Measurements from ENCODE around the gene HECW1.
"Not testable (repeated sequence)": the region's sequence is repeated elsewhere in the genome, so short reads cannot be mapped to it uniquely, and the experiment has no call there.

Gene HECW1

DNA sequence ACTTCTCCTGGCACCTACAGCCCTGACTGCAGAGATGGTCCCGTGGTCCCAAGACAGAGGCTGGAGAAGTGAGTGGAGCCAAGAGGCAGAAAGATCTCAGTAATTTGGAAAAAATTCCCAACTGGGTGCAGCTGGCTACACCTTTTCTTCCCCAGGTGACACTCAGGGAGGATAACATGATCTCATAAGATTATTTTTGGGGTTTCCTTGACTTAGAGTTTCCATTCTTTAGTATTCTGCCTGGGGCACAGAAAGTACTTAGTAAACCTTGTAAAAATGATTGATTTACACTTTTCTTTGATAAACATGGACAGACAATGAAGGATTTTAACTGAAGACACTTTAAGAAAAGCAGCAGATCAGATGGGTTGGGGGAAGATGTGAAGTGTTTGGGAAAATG, 38.6 kb downstream of the HECW1 start:
- DNase-seq: no peak

- DNase-seq: no peak
Measured at GRCh38 chr7:43152696-43153095, 40.2 kb downstream of the HECW1 start.

GRCh38 chr7:43155636-43156035, 43.2 kb downstream of the HECW1 start:
- DNase-seq: no peak

DNA sequence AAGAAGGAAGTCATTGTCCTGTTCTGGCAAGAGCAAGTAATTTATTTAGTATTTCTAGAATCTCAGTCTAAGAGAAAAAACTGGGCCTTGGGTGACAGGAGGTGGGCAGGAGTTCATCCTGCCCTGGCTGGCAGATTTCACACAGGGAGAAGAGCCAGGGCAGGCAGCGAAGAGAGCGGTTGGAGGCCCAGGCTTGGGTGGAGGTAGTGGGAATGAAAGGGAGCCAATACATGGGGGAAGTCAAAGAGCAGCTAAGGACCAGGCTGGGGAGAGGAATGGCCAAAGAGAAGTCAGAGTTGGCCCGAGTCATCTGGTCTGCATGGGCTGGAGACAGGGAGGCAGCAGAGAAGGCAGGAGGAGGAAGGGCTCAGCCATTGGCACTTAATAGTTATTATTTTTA, 51.4 kb downstream of the HECW1 start:
- no peak for DNase-seq

GRCh38 chr7:43164757-43165156, 52.3 kb downstream of the HECW1 start:
- peak in 1 of 2 donors; percentile 7 for DNase-seq

DNA sequence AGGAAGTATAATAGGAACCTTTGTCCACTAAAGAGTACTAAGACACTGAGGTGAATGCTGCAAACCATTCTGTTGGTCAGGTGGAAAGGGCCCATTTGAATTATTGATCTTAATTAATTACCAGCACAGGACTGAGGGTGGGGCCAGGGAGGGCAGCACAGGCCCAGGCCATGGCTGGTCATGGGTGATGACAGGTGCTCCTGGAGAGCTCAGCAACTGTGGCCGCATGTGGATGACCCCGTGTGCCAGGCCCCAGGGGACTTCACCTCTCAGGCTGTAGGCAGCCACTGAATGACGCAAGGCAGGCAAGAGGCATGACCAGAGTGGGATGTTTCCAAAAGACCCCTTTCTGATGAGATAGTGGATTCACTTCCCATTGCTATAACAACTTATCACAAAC, 54.2 kb downstream of the HECW1 start:
- DNase-seq: no peak

DNA sequence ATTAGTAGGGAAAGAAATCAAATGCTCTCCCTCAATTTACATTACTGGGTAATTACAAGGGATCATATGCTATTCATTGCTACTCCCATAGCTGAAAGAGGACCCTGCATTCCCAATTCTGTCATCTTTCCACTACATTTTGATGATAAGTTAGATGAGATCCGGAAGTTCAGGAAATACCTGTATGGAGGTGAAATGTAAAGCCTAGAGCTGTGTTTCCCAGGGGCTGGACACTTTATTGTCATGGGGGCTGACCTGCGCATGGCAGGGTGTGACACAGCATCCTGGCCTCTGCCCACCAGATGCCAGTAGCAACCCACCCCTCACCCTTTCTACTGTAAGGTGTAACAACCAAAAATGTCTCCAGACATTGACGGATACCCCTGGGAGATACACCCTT, 56.6 kb downstream of the HECW1 start:
- no peak for DNase-seq

DNA sequence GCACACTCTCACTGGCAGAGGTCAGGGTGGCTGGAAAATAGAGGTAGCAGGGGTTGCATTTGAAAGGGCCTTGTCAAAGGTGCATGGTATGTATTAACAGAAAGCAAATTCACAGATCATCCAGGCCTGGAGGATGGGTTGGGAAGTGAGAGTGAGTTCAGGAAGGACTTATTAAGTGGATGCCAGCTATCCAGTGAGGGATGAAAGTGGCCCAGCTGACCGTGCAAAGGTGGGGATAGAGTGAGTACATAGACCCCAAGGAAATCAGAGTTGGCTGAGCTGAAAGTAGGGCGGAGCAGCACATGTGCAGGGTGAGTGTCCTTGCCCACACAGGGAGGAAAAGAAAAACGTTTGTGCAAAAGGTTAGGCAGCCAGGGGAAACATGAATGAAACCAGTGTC, 58.1 kb downstream of the HECW1 start:
- DNase-seq: no peak

DNA sequence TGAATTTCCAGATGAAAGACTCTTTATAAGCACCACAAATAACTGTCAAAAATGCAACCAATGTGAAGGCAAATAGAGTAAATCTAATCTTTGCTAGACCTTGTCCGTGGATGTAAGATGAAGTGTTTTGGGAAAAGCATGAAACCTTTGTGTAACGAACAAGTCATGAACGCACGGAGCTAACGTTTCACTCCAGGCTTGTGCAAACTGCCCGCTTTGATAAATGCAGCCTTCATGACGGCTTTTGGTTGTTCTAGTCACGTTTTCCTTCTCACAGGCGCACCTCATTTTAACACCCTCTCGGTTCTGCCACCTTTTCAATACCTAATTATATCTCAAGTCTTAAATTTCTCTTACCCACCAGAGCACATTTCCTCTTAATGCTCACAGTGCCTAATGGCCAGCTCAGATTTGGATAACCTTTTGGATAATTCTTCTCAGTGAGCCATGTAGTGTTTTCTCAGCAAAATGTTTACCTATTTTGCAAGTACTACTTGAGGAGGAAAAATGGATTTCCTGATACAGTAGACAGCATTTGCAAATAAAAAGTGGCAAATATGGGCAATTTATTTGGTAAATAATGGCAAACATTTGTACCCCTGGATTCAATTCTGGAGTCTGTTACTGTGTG, 63.2 kb downstream of the HECW1 start:
- no peak for DNase-seq

DNA sequence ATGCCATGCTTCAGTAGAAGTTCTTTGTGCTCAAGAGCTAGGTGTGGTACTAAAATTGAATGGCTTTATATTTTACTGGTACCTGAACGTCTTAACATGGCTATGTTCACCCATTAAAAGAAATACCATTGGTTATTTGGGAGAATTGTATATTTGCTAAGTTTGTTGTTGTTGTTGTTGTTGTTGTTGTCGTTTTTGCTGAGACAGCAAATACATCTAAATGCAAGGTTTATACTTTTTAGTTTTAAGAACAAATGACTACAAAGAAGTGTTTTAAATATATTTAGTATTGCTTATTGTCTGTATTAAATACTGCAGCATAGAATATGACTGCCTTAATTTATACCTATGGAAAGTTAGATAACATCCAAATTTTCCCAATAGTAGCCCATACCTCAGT, 66.9 kb downstream of the HECW1 start:
- no peak for DNase-seq

- DNase-seq: no peak
Measured at GRCh38 chr7:43192806-43193460, 80.5 kb downstream of the HECW1 start.

DNA sequence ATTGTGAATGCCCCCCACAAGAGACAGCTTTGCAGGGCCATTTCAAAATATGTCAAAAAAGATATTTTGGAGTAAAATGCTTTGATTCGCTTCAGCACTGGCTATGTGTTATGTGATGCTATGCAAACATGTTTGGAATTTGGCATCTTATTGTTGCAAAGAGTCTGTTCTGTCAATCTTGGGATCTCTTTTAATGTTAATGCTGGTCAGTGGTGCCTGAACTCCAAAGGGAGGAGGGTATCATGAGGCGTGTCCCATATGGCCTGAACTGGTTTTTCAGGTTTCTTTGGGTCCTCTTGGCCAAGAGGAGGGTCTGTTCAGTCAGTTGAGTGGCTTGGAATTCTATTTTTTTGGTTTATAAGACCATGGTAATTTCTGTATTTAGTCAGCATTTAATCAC, 81.4 kb downstream of the HECW1 start:
- DNase-seq: no peak

DNA sequence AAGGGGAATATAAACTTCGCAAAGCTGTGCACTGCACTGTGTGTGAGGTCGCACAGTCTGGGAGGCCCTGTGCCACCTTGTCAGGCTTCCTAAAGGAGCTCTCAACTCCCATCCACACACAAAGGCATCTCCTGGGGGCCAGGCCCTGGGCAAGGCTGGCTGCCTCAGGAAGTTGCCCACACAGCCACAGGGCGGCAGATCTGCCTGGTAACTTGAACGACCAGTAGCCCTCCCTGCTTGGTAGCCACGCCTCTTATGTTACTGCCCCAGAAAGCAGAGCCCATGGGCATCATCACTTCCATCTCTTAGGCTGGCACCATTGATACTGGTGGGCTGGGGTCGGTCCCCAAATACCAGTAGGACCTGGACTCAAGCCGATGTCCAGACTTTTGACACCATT, 82.8 kb downstream of the HECW1 start:
- no peak for DNase-seq

DNA sequence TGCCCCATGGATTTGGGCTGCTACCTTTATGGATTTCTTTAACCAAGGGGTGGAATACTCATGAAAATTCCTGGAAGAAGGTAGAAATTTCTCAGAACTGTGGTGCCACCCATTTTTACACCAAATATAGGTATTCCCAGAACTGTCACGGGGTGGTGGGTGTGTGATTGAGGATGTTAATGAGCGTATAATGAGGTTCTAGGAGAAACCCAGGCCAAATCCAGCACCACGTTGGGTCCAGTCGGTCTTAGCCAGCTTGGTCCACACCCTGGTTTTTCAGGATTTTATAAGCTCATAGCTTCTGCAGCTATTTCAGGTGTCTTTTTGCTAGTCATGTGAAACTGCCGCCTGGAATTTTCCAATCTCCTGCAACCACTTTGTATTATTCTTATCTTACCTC, 83.3 kb downstream of the HECW1 start:
- DNase-seq: no peak

DNA sequence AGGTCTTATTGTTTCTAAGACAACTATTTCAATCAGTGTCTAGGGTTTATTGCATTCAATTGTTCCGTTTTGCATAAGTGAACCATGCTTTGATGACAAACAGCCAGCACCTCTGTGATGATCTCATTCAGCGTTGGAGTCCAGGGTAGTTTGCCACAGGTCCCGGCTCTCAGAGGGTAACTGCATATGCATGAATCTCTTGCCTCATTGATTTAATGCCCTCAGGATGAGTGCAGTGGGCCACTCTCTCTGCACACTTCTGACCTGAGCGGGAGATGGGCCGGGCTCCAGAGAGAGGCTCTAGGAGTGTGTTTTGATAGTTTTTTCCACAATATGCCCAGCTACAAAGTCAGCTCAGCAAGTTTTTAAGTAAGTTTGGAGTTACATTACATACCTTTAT, 83.9 kb downstream of the HECW1 start:
- no peak for DNase-seq

DNA sequence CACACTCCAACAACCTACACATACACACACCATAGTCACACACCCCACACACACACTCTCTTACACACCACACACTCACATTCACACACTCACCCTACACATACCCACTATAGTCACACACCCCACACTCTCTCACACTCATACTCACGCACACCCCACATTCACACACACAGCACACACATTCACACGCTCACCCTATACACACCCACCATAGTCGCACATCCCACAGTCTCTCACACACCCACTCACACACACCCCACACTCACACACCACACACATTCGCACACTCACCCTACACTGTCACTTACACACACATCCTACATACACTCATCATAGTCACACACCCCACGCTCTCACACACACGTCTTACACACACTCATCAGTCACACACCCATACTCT, 85.6 kb downstream of the HECW1 start:
- no peak for DNase-seq

- DNase-seq: no peak
Measured at GRCh38 chr7:43198599-43199090, 86.2 kb downstream of the HECW1 start.

DNA sequence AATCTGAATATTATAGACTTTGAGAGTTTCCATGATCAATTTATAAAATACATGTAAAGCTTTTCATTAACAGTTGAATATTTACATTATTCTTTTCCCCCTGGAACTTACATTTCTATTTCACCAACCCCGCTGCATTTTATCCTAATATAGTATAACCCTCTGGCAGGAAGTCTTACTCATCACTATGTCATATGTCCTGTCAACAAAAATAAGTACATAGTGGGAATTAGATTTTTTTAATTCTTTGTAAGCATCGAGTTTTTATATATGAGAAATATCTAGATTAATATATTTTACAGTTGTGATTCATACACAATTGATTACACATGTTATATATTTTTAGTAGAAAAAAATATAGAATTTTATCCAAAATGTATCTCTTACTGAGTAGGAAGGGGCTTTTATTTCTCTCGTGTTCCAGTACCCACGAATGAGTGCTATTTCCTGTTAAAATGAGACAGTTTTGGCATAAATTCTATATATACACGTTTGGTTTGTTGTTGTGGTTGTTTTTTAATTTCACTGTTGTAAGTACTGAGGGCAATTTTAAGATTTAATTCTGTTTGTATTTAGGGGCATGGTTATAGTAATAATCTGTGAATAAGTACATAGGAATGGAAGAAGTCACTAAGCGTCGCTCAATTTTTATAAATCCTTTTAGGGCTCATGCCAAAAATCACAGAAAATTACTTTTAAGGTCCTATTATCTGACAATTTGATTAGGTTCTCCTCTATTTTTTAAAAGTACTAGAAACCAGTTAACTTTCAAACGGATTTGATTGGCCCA, 87.1 kb downstream of the HECW1 start:
- DNase-seq: no peak

- no peak for DNase-seq
Measured at GRCh38 chr7:43201912-43202311, 89.5 kb downstream of the HECW1 start.

- no peak for DNase-seq
Measured at GRCh38 chr7:43204081-43204480, 91.6 kb downstream of the HECW1 start.

DNA sequence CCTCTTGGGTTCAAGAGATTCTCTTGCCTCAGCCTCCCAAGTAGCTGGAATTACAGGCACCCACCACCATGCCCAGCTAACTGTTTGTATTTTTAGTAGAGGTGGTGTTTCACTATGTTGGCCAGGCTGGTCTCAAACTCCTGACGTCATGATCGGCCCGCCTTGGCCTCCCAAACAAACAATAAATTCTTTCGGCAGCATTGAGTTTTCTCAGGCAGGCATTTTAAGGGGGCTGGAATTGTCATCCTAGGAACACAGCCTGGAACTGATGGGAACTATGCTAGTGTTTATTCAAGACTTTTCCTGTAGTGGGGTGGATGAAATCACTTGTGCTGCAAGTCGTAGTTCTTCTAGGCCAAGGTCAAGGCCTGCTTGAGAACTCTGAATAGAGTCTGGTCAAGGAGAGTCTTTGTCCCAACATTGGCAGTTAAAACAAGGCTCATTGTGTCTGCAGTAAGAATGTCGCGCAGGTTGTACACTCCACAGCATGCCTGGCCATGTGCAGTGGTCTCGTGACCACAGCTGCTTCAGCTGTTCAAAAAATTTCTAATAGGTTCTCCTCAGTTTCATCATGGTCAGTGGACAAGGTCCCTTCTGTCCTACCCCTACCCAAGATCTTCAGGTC, 92.8 kb downstream of the HECW1 start:
- DNase-seq: no peak

DNA sequence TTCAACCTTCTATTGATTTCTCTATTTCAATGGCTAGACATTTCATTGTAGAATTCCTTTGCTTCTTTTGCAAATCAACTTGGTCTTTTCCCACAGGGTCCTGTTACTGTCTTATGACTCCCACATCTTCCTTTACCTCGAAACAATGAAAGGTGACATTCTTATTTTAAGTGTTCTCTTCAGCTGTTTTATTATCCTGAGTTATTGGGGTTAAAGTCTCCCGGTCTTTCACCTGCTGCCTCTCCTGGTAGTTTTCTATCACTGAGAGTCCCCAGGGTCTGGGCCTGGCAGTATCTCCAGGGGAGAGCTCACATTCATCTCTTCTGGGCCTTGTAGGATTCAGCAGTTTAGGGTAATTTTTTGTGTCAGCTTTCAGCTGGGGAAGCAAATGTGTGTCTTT, 95.8 kb downstream of the HECW1 start:
- no peak for DNase-seq

DNA sequence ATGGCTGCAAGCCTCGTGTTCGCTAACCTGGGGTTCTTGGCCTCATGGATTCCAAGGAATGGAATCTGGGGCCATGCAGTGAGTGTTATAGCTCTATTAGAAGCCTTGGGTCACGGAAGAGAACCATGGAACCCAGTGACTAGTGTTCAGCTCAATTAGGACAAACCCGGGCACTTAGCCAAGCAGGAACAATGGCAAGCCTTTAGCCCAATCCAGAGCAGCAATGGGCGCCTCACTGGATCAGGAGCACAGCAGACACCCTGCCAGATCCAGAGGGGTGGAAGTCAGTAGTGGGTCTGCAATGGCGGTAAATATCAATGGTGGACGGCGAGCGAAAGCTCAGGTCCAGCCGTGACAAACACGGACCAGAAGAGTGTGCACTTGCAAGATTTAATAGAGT, 98.1 kb downstream of the HECW1 start:
- not testable (repeated sequence) for DNase-seq

- DNase-seq: no peak
Measured at GRCh38 chr7:43211286-43211685, 98.8 kb downstream of the HECW1 start.

Measured in CD4-positive, alpha-beta T cell treated with Interleukin-1 beta for 1 hour (primary cell).